PC-9 (cell line): Measurements from ENCODE around the gene NF1. TPM values are rescaled to one million over a fixed set of nuclear protein-coding genes. Genes with fewer than 3 reads are reported as not detected.

Experiments used
- BruUV-seq: library from RNA; stranded (reverse); fragments of 400-500 nt; replicated peaks from 2 replicates; lab custom pipeline; 2021; lab: Mats Ljungman, UMichigan
- CTCF ChIA-PET: fragments of 300-600 bp; sonication (Branson Sonifier 250); formaldehyde crosslinking; loops from one replicate; lab custom pipeline; 2022; ENCODE audit warnings: antibody characterized with exemption; lab: Charles Lee
- POLR2A ChIA-PET: fragments of 300-600 bp; sonication (Branson Sonifier 250); formaldehyde crosslinking; loops from one replicate; lab custom pipeline; 2022; ENCODE audit warnings: antibody characterized with exemption; ENCODE audit not compliant: unreplicated experiment; lab: Charles Lee
- DNase-seq, 2 experiments: peaks; one replicate each; pipeline versions ENCODE4 v3.0.0 to v3.0.0-alpha.2; 2015 to 2022; ENCODE audit warnings: mixed read lengths in 1 of 2
- H2AFZ ChIP-seq: fragments of 200-600 bp; sonication (generic); 2 replicates; pipeline ENCODE4 v1.8.1; 2017; ENCODE audit warnings: antibody characterized with exemption
- H3F3A ChIP-seq: fragments of 200-600 bp; sonication (generic); 2 replicates; pipeline ENCODE4 v1.8.1; 2017; ENCODE audit warnings: antibody characterized with exemption, mild to moderate bottlenecking, low read depth; ENCODE audit not compliant: insufficient read depth
- H3K27ac ChIP-seq: fragments of 200-600 bp; sonication (generic); 2 replicates; pipeline ENCODE4 v1.6.1; 2016; ENCODE audit warnings: mixed run types
- H3K27me3 ChIP-seq: fragments of 200-600 bp; sonication (generic); 2 replicates; pipeline ENCODE4 v1.6.1; 2016; ENCODE audit warnings: low read depth, mixed run types; ENCODE audit not compliant: insufficient read depth
- H3K36me3 ChIP-seq: fragments of 200-600 bp; sonication (generic); 2 replicates; pipeline ENCODE4 v1.6.1; 2016; ENCODE audit warnings: low read depth, mixed run types
- H3K4me1 ChIP-seq: fragments of 200-600 bp; sonication (generic); replicated peaks from 2 replicates; pipeline ENCODE4 v1.6.1; 2016; ENCODE audit warnings: mixed run types; ENCODE audit not compliant: insufficient read depth
- H3K4me2 ChIP-seq: fragments of 200-600 bp; sonication (generic); 2 replicates; pipeline ENCODE4 v1.6.1; 2017; ENCODE audit warnings: mixed run types
- H3K4me3 ChIP-seq: fragments of 200-600 bp; sonication (generic); 2 replicates; pipeline ENCODE4 v1.6.1; 2016; ENCODE audit warnings: mixed run types
- H3K79me2 ChIP-seq: fragments of 200-600 bp; sonication (generic); 2 replicates; pipeline ENCODE4 v1.6.1; 2017; ENCODE audit warnings: low read depth, mixed run types
- H3K9me2 ChIP-seq: fragments of 200-600 bp; sonication (generic); 2 replicates; pipeline ENCODE4 v1.8.1; 2017; ENCODE audit warnings: mild to moderate bottlenecking; ENCODE audit not compliant: insufficient read depth
- H3K9me3 ChIP-seq: fragments of 200-600 bp; sonication (generic); 2 replicates; pipeline ENCODE4 v1.8.1; 2016; ENCODE audit warnings: low read depth; ENCODE audit not compliant: insufficient read depth
- H4K20me1 ChIP-seq: fragments of 200-600 bp; sonication (generic); 2 replicates; pipeline ENCODE4 v1.8.1; 2017; ENCODE audit not compliant: insufficient read depth
- CTCF ChIP-seq: fragments of 200-600 bp; sonication (generic); conservative IDR thresholded peaks from 2 replicates; pipeline ENCODE4 v1.6.1; 2017; ENCODE audit warnings: mixed run types, antibody characterized with exemption, mild to moderate bottlenecking, moderate library complexity
- EZH2 ChIP-seq: fragments of 200-600 bp; sonication (generic); IDR thresholded peaks from 2 replicates; pipeline ENCODE4 v1.8.0; 2017; ENCODE audit warnings: antibody characterized with exemption, low read depth
- intact Hi-C: fragments of 100-400 bp; cut with micrococcal nuclease; formaldehyde crosslinking; loops from one replicate; pipeline ENCODE4 v1.10.0; 2022; ENCODE audit not compliant: unreplicated experiment
- total RNA-seq: library from RNA; stranded (reverse); gene quantifications from 2 replicates; pipeline ENCODE4 v1.2.3, GENCODE V29; 2021

NF1 gene
- total RNA-seq, 1 experiment from 2014 or later, result 61.0 TPM

GRCh38 chr17:31171701-31172100 lies 76.9 kb downstream of the NF1 start:
- Histone ChIP-seq H3K27ac (no peak overlapping the region), H3K4me3 (no peak overlapping the region), H3K36me3 (0 out of 2 replicates have a peak, but pooled peaks cover 6% of the 10 kb centered on the region), H3K9me2 (no peaks in the 10 kb centered on the region; the same call in 1 of the 2 replicates), H4K20me1 (0 out of 2 replicates have a peak, but pooled peaks cover 4% of the 10 kb centered on the region), H3K9me3 (no peaks in the 10 kb centered on the region), H3K27me3 (no peaks in the 10 kb centered on the region), H2AFZ (no peak overlapping the region), H3F3A (peaks cover 18% of the 10 kb centered on the region), H3K4me2 (no peak overlapping the region), H3K79me2 (no peaks in the 10 kb centered on the region), H3K4me1 (no peaks in the 10 kb centered on the region)
- DNase-seq, result no peak
- POLR2A ChIA-PET, result no interaction called here
- BruUV-seq, result no TSS peak
- intact Hi-C loops, result no loop called here
- CTCF ChIA-PET, result no interaction called here
- no peak for TF ChIP-seq EZH2
- no peak for TF ChIP-seq CTCF

- H3F3A ChIP-seq, result peaks cover 18% of the 10 kb centered on the region
- intact Hi-C loops, result no loop called here
- no peak overlapping the region for H3K4me2 ChIP-seq
- ChIA-PET CTCF (no interaction called here), POLR2A (interaction anchor here (0.6 kb wide), 1 partner anchor 736 kb away, joined by 11 read pairs; no protein-coding TSS in a partner anchor)
- no peak overlapping the region for H3K4me3 ChIP-seq
- H3K27me3 ChIP-seq, result no peaks in the 10 kb centered on the region
- H3K79me2 ChIP-seq, result no peaks in the 10 kb centered on the region
- DNase-seq, result no peak
- TF ChIP-seq EZH2 (no peak), CTCF (no peak)
- no peaks in the 10 kb centered on the region for H3K4me1 ChIP-seq
- H3K9me2 ChIP-seq, result no peaks in the 10 kb centered on the region; the same call in 1 of the 2 replicates
- no peaks in the 10 kb centered on the region for H3K9me3 ChIP-seq
- no TSS peak for BruUV-seq
- 0 out of 2 replicates have a peak, but pooled peaks cover 6% of the 10 kb centered on the region for H3K36me3 ChIP-seq
- no peak overlapping the region for H2AFZ ChIP-seq
- H4K20me1 ChIP-seq, result no peaks in the 10 kb centered on the region
- H3K27ac ChIP-seq, result no peak overlapping the region
Observed at GRCh38 chr17:31172388-31172787, 77.6 kb downstream of the NF1 start.

- Histone ChIP-seq H3K79me2 (no peaks in the 10 kb centered on the region), H2AFZ (no peak overlapping the region), H3F3A (peaks cover 10% of the 10 kb centered on the region), H3K27me3 (no peaks in the 10 kb centered on the region), H3K4me1 (no peaks in the 10 kb centered on the region), H3K27ac (no peak overlapping the region), H3K4me3 (no peak overlapping the region), H3K4me2 (no peak overlapping the region), H3K36me3 (0 out of 2 replicates have a peak, but pooled peaks cover 6% of the 10 kb centered on the region), H3K9me2 (no peaks in the 10 kb centered on the region; the same call in 1 of the 2 replicates), H3K9me3 (no peaks in the 10 kb centered on the region), H4K20me1 (no peaks in the 10 kb centered on the region)
- BruUV-seq, result no TSS peak
- ChIA-PET CTCF (no interaction called here), POLR2A (no interaction called here)
- TF ChIP-seq EZH2, result no peak
- no peak for TF ChIP-seq CTCF
- DNase-seq, result no peak
- intact Hi-C loops, result no loop called here
Observed at GRCh38 chr17:31174215-31174614, 79.4 kb downstream of the NF1 start.
